T-cell (primary cell): Measurements from ENCODE around the gene GEMIN2. TPM values are rescaled to one million over a fixed set of nuclear protein-coding genes. Genes with fewer than 3 reads are reported as not detected.
"Not testable (repeated sequence)": the region's sequence is repeated elsewhere in the genome, so short reads cannot be mapped to it uniquely, and the experiment has no call there.

Source experiments
- ATAC-seq, 4 experiments: fragments of 200-7000 bp in 3 of 4; fragments of 150-1000 bp in 1 of 4; cut with Tn5 transposase; replicated peaks in 1 of 4; 1 replicate in 3 of 4; 2 replicates in 1 of 4; pipeline ENCODE4 v1.10.0; 2021; ENCODE audit warnings: moderate library complexity in 3 of 4, mild to moderate bottlenecking in 2 of 4, moderate number of reproducible peaks in 1 of 4
- CTCF ChIA-PET, 2 donors: fragments of 300-600 bp; sonication (Branson Sonifier 250); formaldehyde crosslinking; loops; one replicate each; lab custom pipeline; 2022; ENCODE audit warnings: antibody characterized with exemption in 2 of 2; lab: Charles Lee
- POLR2A ChIA-PET, 2 donors: fragments of 300-600 bp; sonication (Branson Sonifier 250); formaldehyde crosslinking; loops; one replicate each; lab custom pipeline; 2022; ENCODE audit warnings: antibody characterized with exemption in 2 of 2; lab: Charles Lee
- DNase-seq, 35 experiments: peaks; one replicate each; pipeline versions ENCODE4 v3.0.0 to v3.0.0-alpha.2; 2013 to 2023
- H3K27ac ChIP-seq: one replicate; pipeline ENCODE4 v1.5.1; 2013; ENCODE audit warnings: low read length
- H3K27me3 ChIP-seq, 2 experiments: replicated peaks in 1 of 2; 1 replicate in 1 of 2; 2 replicates in 1 of 2; pipeline versions ENCODE4 v1.6.1 to v1.7.0; 2013; ENCODE audit warnings: low read length in 1 of 2, mixed read lengths in 1 of 2; ENCODE audit not compliant: control insufficient read depth in 2 of 2, insufficient read depth in 2 of 2; ENCODE audit errors: extremely low read depth in 1 of 2
- H3K36me3 ChIP-seq, 2 donors: 1 replicate in 1 of 2; 2 replicates in 1 of 2; pipeline versions ENCODE4 v1.6.1 to v1.7.0; 2013; ENCODE audit warnings: low read length in 1 of 2; ENCODE audit not compliant: control insufficient read depth in 2 of 2, insufficient read depth in 1 of 2; ENCODE audit errors: extremely low read depth in 1 of 2
- H3K4me1 ChIP-seq, 2 experiments: 1 replicate in 1 of 2; 2 replicates in 1 of 2; pipeline versions ENCODE4 v1.6.1 to v1.7.0; 2013; ENCODE audit warnings: low read length in 2 of 2, mixed read lengths in 1 of 2; ENCODE audit not compliant: insufficient read depth in 2 of 2, control insufficient read depth in 1 of 2; ENCODE audit errors: extremely low read depth in 1 of 2
- H3K4me3 ChIP-seq, 2 donors: 1 replicate in 1 of 2; 2 replicates in 1 of 2; pipeline versions ENCODE4 v1.5.1 to v1.7.0; 2013; ENCODE audit warnings: mild to moderate bottlenecking in 2 of 2, low read length in 1 of 2, moderate library complexity in 1 of 2; ENCODE audit not compliant: control insufficient read depth in 1 of 2; ENCODE audit errors: extremely low read depth in 1 of 2
- H3K9me3 ChIP-seq: 2 replicates; pipeline ENCODE4 v1.7.0; 2013
- H3K27ac Mint-ChIP-seq, 2 donors: one replicate each; pipeline ENCODE4 v1.8.0; 2020 to 2021; ENCODE audit warnings: mild to moderate bottlenecking in 2 of 2, mixed read lengths in 2 of 2
- H3K27me3 Mint-ChIP-seq, 2 donors: one replicate each; pipeline ENCODE4 v1.8.0; 2021 to 2022; ENCODE audit warnings: mixed read lengths in 2 of 2
- H3K36me3 Mint-ChIP-seq: one replicate; pipeline ENCODE4 v1.8.0; 2021; ENCODE audit warnings: mixed read lengths
- H3K4me1 Mint-ChIP-seq, 3 donors: one replicate each; pipeline ENCODE4 v1.8.0; 2020 to 2022; ENCODE audit warnings: mixed read lengths in 3 of 3, mild to moderate bottlenecking in 1 of 3
- H3K4me3 Mint-ChIP-seq, 3 donors: one replicate each; pipeline ENCODE4 v1.8.0; 2020 to 2022; ENCODE audit warnings: mild to moderate bottlenecking in 3 of 3, mixed read lengths in 3 of 3, moderate library complexity in 3 of 3
- H3K9me3 Mint-ChIP-seq, 3 donors: one replicate each; pipeline ENCODE4 v1.8.0; 2020 to 2022; ENCODE audit warnings: mixed read lengths in 3 of 3
- WGBS: methylation state at CpG from one replicate; pipeline ENCODE4 v1.1.5; 2013; ENCODE audit warnings: missing lambda C conversion rate; ENCODE audit not compliant: insufficient coverage; 5-methylcytosine and 5-hydroxymethylcytosine counted together
- total RNA-seq, 35 experiments: library from RNA in 6 of 35; stranded (reverse) in 6 of 35; fragments of 120-200 nt in 1 of 35; gene quantifications; one replicate each; pipeline versions ENCODE4 v1.2.1 to v1.2.4 and lab custom pipeline; 2013 to 2026

Gene GEMIN2
- total RNA-seq, 5 donors from 2014 or later (not counting 1 experiment from before 2014, with no cell fraction given): 12.4 to 17.1 (median 13.9) TPM

DNA sequence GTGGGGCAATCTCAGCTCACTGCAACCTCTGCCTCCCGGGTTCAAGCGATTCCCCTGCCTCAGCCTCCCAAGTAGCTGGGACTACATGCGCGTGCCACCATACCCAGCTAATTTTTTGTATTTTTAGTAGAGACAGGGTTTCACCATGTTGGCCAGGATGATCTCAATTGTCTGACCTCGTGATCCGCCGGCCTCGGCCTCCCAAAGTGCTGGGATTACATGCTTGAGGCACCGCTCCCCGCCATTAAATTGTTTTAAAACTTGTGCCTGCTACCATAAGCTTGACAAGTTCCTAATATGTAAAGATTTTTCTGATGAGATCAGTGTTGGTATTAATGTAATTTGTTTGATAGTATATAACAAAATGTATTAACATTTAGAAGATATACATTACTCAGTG lies 14.9 kb upstream of the GEMIN2 start:
- Mint-ChIP-seq H3K27ac (peak overlapping the region in 1 of 2 donors; percentile 55), H3K4me1 (peaks cover 57 to 62% (median 58%) of the 10 kb centered on the region in 3 donors)
- H3K4me1 ChIP-seq: peaks cover 17 to 29% of the 10 kb centered on the region in 2 experiments
- H3K27me3 Mint-ChIP-seq, H3K4me3 Mint-ChIP-seq, H3K4me3 ChIP-seq, H3K9me3 ChIP-seq, H3K27ac ChIP-seq, H3K36me3 Mint-ChIP-seq, ATAC-seq, DNase-seq, H3K27me3 ChIP-seq, H3K9me3 Mint-ChIP-seq: not testable (repeated sequence)
- H3K36me3 ChIP-seq: peaks cover 0 to 17% of the 10 kb centered on the region in 2 donors
- ChIA-PET POLR2A (interaction anchor here (0.6 to 1.2 kb wide), 6 partner anchors 8 to 332 kb away, joined by 4 to 8 read pairs (median 5); partner anchors contain the start of gene GEMIN2 (in 1 of the 2)), CTCF (interaction anchor here (0.6 to 1.2 kb wide), 5 partner anchors 15 to 994 kb away, joined by 3 to 6 read pairs (median 3); partner anchors contain the start of genes GEMIN2 (in 1 of the 2) and TRAPPC6B (in 1 of the 2))
- 100% methylated on average over 4 of the region's 10 CpGs for WGBS

DNA sequence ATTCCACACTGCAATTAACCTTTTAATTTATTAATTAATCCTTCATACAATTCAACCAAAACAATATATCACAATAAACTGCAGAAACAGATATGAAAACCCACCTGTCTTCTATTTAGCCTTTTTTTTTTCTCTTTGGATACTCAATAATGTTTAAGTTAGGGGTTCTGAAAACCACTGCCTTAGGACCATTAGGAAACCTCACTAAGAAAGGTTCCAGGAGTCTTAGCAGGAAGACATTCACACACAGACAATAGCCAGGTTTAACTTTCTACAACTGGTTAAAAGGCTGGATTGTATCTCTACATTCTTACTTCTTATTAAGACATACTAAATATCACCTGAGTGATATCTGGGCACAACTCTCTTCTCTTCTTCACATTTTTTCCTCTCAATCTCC lies 14.4 kb upstream of the GEMIN2 start:
- ChIA-PET POLR2A (interaction anchor here in 1 of 2 donors (1.2 to 4.0 kb wide), 2 partner anchors 14 to 15 kb away, joined by 8 to 24 read pairs; partner anchors contain the start of gene GEMIN2), CTCF (no interaction called here)

DNA sequence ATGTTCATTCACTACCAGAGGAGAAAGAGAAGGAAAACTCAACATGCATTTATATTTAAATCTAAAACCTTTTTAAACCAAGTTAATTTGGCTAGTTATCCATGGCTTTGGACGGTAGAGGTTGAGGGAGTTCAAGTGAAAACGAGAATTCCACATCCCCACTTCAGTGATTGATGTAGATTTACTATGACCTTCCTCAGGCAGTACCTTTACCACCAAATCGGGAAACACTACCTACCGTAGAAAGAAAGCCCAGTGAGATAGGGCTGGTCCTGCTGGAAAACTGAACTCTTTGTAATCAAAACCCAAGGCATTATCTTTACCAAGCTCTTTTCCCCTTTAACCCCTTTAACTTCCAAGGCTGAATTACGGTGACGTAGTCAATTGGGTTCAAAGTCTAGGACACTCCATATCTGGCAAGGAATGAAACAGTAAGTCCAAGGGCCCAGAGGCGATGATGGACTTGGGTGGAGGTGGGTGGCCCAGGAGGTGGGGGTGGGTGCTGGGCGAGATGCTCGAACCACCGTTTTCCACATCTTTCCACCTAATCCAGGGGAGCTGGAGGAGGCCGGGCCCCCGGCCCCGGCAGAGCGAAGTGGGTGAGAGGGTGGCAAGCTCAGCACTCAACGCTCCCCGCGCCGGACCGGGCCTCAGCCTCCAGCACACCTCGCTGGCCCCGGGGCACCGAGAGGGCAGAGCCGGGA lies 11.7 kb upstream of the GEMIN2 start:
- Histone ChIP-seq H3K27ac (peak overlapping the region; percentile 93), H3K9me3 (no peaks in the 10 kb centered on the region), H3K36me3 (no peaks in the 10 kb centered on the region), H3K4me1 (peaks cover 13 to 31% of the 10 kb centered on the region in 2 experiments), H3K4me3 (peak overlapping the region; percentile 61 to 82), H3K27me3 (no peaks in the 10 kb centered on the region)
- H3K9me3 Mint-ChIP-seq: no peaks in the 10 kb centered on the region
- peak overlapping the region; percentile 93 to 97 (median 95) for H3K4me3 Mint-ChIP-seq
- DNase-seq (peak in 1 of 35 experiments; percentile 37), ATAC-seq (peak; percentile 14 to 34 (median 29))
- H3K27ac Mint-ChIP-seq: peak overlapping the region; percentile 94
- ChIA-PET CTCF (interaction anchor here (0.6 to 2.7 kb wide), 7 partner anchors 11 to 68 kb away, joined by 3 to 15 read pairs (median 4); partner anchors contain the start of genes GEMIN2 (in 1 of the 2) and TRAPPC6B (in 1 of the 2)), POLR2A (interaction anchor here (0.5 to 4.0 kb wide), 9 partner anchors 12 to 127 kb away, joined by 3 to 24 read pairs (median 4); partner anchors contain the start of genes PNN (in 2 of the 2), GEMIN2 (in 1 of the 2) and TRAPPC6B (in 1 of the 2))
- H3K36me3 Mint-ChIP-seq: no peaks in the 10 kb centered on the region
- peaks cover 48 to 52% (median 49%) of the 10 kb centered on the region in 3 donors for H3K4me1 Mint-ChIP-seq
- no peaks in the 10 kb centered on the region for H3K27me3 Mint-ChIP-seq
- 3% methylated on average over 14 of the region's 23 CpGs for WGBS

More for the DNA sequence above, 14.4 kb upstream of the GEMIN2 start:
- Histone ChIP-seq H3K4me1 (peaks cover 17 to 31% of the 10 kb centered on the region in 2 experiments), H3K36me3 (peaks cover 0 to 13% of the 10 kb centered on the region in 2 donors), H3K27me3 (no peaks in the 10 kb centered on the region), H3K4me3 (no peak overlapping the region), H3K27ac (no peak overlapping the region), H3K9me3 (no peaks in the 10 kb centered on the region)
- no peak for DNase-seq
- Mint-ChIP-seq H3K9me3 (no peaks in the 10 kb centered on the region), H3K36me3 (peaks cover 3% of the 10 kb centered on the region), H3K4me1 (peaks cover 57 to 58% (median 58%) of the 10 kb centered on the region in 3 donors), H3K27me3 (no peaks in the 10 kb centered on the region), H3K4me3 (peak overlapping the region in 2 of 3 donors; percentile 4 to 15), H3K27ac (peak overlapping the region; percentile 12 to 13)
- no peak for ATAC-seq

DNA sequence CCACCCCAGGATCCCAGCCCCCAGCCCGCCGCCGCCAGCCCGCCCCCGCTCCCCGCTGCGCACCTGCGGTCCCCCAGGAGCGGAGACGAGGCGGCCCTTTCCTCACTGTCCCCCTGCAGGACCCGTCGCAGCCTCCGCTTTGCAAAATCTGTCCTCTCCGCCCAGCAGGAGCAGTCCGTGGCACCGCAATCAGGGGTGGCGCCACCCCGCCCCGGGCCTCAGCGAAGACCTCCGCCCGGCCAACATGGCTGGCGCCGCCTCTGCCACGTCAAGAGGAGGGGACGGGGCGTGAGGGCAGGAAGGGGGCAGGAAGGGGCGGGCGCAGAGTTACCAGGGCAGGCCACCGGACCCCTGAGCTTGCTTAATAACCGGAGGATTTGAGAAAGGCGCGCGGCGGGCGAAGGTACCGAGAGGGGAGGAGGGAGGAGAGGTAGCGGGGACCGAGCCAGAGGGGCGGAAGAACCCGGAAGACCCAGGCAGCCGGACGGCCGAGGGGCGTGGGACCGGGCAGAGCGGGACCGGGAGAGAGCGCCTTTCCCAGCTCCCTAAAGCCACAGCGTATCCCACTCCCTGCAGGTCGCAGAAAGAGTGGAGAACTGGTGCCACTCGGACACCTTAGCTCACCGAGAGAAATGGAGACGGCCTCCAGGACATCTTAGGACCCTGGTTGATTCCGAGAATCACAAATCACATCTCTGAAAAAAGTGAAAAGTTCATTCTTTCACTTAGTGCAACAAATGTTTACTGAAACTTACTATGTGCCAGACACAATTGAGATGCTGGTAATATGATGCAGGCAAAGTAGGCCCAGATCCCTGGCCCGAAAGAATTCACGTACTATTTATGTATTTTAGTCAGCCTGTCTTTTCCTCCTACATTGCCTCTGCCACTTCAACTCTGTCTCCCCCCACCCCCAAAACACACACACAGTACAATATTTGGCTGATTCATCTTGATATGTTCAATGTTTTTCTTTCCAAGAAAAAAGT lies 10.9 kb upstream of the GEMIN2 start, which contains the start of gene SEC23A:
Gene SEC23A, minus strand, starts transcription at position 267 of the 989 bp plus-strand sequence. CDS start 7,117 bp downstream, outside the sequence.
- peak; percentile 67 to 85 (median 78) for DNase-seq
- Mint-ChIP-seq H3K27ac (peak within 1 kb of the TSS; percentile 96 to 98), H3K4me1 (peaks cover 40 to 48% (median 44%) of the 10 kb centered on the region in 3 donors), H3K9me3 (no peaks in the 10 kb centered on the region), H3K4me3 (peak within 1 kb of the TSS; percentile 93 to 97 (median 95)), H3K27me3 (no peaks in the 10 kb centered on the region), H3K36me3 (no peaks in the 10 kb centered on the region)
- H3K4me1 ChIP-seq: peaks cover 11 to 26% of the 10 kb centered on the region in 2 experiments
- under 1% methylated on average over 38 of the region's 58 CpGs for whole genome bisulfite sequencing
- H3K4me3 ChIP-seq: peak within 1 kb of the TSS; percentile 61 to 82
- peak within 1 kb of the TSS; percentile 93 for H3K27ac ChIP-seq
- ATAC-seq: peak; percentile 96 to 98 (median 97)
- ChIA-PET CTCF (interaction anchor here (0.6 to 2.7 kb wide), 6 partner anchors 11 to 164 kb away, joined by 3 to 15 read pairs (median 3); partner anchors contain the start of genes GEMIN2 (in 1 of the 2) and TRAPPC6B (in 1 of the 2)), POLR2A (interaction anchor here (0.5 to 4.0 kb wide), 12 partner anchors 11 to 602 kb away, joined by 3 to 24 read pairs (median 4); partner anchors contain the start of genes PNN (in 2 of the 2), GEMIN2 (in 1 of the 2) and TRAPPC6B (in 1 of the 2))
- H3K36me3 ChIP-seq: no peaks in the 10 kb centered on the region
- H3K27me3 ChIP-seq: no peaks in the 10 kb centered on the region
- no peaks in the 10 kb centered on the region for H3K9me3 ChIP-seq

DNA sequence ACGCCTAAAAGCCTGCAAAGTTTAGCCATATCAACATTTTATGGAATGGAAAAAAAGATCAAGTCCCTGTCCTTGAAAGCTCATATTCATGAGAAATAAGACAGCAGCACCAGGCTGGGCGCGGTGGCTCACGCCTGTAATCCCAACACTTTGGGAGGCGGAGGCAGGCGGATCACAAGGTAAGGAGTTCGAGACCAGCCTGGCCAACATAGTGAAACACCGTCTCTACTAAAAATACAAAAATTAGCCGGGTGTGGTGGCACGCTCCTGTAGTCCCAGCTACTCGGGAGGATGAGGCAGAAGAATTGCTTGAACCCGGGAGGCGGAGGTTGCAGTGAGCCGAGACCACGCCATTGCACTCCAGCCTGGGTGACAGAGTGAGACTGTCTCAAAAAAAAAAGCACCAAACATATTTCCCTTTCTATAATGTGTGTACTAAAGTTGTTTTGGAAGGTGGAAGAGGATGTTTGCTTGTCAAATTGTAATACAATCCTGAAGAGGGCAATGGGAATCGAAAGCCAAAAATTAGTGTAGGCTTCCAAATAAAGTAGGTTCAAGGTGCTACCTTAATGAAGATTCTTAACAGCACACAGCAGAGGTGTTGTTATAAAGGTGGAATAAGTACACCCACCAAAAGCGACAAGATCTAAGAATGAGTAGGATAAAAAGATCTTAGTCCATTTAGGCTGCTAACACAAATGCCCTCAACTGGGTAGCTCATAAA lies 9.9 kb upstream of the GEMIN2 start:
- H3K27me3 ChIP-seq, DNase-seq, H3K36me3 Mint-ChIP-seq, H3K9me3 Mint-ChIP-seq, ATAC-seq, H3K27me3 Mint-ChIP-seq, H3K9me3 ChIP-seq, H3K36me3 ChIP-seq: not testable (repeated sequence)
- CTCF ChIA-PET: interaction anchor here in 1 of 2 donors (0.8 to 2.7 kb wide), 3 partner anchors 10 to 163 kb away, joined by 3 to 15 read pairs (median 4); partner anchors contain the start of gene GEMIN2
- WGBS: 93% methylated on average over 10 of the region's 17 CpGs
- Histone ChIP-seq H3K27ac (peak overlapping the region; percentile 93), H3K4me1 (peaks cover 11 to 24% of the 10 kb centered on the region in 2 experiments), H3K4me3 (peak overlapping the region in 1 of 2 donors; percentile 82)
- peaks cover 39 to 47% (median 42%) of the 10 kb centered on the region in 3 donors for H3K4me1 Mint-ChIP-seq
- peak overlapping the region; percentile 93 to 97 (median 95) for H3K4me3 Mint-ChIP-seq
- POLR2A ChIA-PET: interaction anchor here (0.6 to 4.0 kb wide), 3 partner anchors 10 to 601 kb away, joined by 3 to 24 read pairs (median 4); partner anchors contain the start of gene GEMIN2 (in 1 of the 2)
- H3K27ac Mint-ChIP-seq: peak overlapping the region; percentile 96 to 98
